ENCODE data around the gene CELF2. TPM values are rescaled to one million over a fixed set of nuclear protein-coding genes. Genes with fewer than 3 reads are reported as not detected.

CELF2 gene
- total RNA-seq, 1 donor from 2014 or later = 11.0 TPM

DNA sequence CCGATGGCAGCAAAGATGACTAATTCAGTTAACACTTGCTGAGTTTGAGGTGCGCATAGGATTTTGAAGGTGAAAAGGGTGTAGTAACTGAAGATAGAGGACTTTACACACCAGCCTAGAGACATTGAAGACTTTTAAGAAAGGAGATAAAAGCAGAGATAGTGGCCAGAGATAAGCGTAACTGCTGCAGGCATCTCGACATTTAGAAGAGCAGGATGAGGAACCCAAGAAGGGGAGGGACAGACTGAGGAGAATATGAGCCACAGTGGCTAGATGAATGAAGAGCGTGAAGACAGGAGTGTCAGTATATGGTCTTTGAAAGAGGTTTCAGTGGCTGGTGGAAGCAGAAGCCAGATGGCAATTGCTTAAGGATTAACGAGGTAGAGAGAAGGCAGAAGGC lies 71.6 kb downstream of the CELF2 start:
- no peak overlapping the region for H3K4me3 ChIP-seq (ENCODE audit: low read depth, low read length)
- no peak for DNase-seq (ENCODE audit: low read depth)
- TF ChIP-seq, protein P1, sequence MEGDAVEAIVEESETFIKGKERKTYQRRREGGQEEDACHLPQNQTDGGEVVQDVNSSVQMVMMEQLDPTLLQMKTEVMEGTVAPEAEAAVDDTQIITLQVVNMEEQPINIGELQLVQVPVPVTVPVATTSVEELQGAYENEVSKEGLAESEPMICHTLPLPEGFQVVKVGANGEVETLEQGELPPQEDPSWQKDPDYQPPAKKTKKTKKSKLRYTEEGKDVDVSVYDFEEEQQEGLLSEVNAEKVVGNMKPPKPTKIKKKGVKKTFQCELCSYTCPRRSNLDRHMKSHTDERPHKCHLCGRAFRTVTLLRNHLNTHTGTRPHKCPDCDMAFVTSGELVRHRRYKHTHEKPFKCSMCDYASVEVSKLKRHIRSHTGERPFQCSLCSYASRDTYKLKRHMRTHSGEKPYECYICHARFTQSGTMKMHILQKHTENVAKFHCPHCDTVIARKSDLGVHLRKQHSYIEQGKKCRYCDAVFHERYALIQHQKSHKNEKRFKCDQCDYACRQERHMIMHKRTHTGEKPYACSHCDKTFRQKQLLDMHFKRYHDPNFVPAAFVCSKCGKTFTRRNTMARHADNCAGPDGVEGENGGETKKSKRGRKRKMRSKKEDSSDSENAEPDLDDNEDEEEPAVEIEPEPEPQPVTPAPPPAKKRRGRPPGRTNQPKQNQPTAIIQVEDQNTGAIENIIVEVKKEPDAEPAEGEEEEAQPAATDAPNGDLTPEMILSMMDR (conservative IDR thresholded peaks at IDR 0.05; ENCODE audit: low read depth, low read length) = no peak

DNA sequence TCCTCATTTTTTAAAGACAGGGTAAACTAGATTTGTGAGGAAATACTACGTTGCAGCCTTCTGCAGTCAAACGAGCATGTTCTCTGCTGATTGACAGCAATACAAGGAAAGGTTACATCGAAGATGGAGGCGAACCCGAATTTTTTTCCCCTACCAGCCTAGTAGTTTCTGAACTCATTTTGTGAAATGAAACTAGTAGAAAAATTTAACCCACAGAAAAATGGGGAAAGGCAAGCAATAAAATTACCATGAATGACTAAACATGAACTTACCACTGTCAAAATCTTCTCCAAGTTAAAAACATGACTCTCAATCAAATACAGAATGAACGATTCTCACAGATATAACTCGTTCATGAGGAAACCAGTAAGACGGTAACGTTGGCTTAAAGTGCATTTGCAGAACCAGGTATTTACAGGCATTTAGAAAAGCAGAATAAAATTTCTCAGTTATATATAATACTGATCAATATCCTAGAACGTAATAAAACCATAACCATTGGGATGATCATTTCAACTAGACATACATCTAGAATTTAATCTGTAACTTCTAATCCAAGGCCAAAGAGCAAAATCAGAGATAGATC lies 73.9 kb downstream of the CELF2 start:
- TF ChIP-seq, protein P1 (conservative IDR thresholded peaks at IDR 0.05; ENCODE audit: low read depth, low read length) = no peak
- no peak overlapping the region for H3K4me3 ChIP-seq (ENCODE audit: low read depth, low read length)
- no peak for DNase-seq (ENCODE audit: low read depth)

DNA sequence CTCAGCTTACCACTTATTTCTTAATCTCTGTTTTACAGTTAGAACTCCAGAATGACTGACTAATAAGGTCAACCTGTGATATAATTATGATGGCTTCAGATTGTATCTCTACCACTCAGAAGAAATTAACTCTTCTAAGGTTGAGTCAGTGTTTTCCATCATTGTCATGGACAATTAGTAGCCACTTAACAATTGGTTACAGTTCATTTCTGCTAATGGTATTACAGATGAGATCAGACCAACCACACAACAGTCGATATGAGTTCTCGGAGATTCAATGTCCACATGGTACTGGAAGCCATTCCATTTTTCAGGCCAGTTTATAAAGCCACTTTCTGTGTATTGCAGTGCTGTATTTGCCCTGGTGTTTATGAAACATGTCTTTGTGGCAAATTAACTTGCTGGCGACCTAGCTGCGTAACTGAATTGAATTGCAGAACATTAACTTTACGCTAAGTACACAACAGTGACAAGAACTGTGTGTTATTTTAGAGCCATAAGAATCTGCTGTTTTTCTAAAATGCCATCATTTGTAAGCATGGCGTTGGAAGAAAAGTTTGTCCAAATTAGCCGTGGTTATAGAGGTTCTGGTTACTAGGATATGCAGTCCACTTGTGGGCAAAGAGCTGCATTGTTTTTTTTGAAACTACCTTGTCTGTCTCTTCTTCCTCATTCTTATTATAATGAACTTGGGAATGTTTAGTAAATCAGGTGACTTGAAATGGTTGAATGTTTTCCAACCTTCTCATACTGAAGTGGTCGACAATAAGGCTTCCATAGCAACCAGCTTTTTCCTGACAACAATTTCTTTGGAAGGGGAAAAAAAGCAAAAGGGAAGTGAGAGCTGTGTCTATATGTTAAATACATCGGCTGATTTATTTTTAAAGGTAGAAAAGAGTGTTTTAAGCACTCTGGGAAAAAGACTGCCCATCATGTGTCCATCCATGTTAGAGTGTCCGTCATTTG lies 76.4 kb downstream of the CELF2 start:
- no peak overlapping the region for H3K4me3 ChIP-seq (ENCODE audit: low read depth, low read length)
- DNase-seq (ENCODE audit: low read depth) = no peak
- TF ChIP-seq, protein P1 (conservative IDR thresholded peaks at IDR 0.05; ENCODE audit: low read depth, low read length) = no peak

DNA sequence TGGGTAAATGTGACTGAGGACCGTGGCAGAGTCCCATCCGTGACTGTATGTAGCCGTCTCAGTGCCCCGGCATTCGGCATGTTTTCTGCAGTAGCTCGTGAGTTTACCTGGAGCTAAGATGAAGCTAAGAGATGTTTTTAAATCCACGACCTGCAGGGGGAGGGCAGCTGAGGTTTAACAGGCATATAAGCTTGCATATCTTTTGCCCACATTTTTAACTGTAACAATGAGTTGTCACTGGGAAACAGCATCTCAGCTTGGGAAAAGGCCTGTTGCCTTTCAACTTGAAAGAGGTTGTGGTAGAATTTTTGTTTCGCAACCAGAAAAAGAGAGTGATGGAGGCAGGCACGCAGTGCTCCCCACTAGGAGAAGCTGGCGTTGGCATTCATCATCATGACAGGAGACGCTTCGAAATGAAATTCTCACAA lies 77.7 kb downstream of the CELF2 start:
- TF ChIP-seq, protein P1 (conservative IDR thresholded peaks at IDR 0.05; ENCODE audit: low read depth, low read length) = no peak
- H3K4me3 ChIP-seq (ENCODE audit: low read depth, low read length) = no peak overlapping the region
- no peak for DNase-seq (ENCODE audit: low read depth)

DNA sequence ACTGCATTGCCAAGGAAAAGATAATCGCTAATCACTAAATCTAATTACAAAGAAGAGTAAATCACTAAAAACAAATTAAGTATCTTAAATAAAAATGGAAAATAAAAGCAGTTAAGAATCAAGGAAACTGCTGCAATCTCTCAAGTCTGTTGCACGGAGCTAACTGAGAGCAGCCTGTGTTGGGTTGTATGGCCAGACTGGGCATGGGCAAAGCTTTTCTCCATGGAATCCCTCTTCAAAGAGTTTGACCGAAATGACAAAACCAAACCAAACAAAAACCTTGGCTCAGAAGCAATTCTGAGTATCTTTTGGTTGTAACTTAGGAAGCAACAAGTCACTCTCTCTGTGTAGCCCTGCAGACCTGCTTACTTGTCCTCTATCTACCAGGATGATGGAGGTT lies 78.8 kb downstream of the CELF2 start:
- TF ChIP-seq, protein P1 (conservative IDR thresholded peaks at IDR 0.05; ENCODE audit: low read depth, low read length) = no peak
- no peak overlapping the region for H3K4me3 ChIP-seq (ENCODE audit: low read depth, low read length)
- DNase-seq (ENCODE audit: low read depth) = no peak

DNA sequence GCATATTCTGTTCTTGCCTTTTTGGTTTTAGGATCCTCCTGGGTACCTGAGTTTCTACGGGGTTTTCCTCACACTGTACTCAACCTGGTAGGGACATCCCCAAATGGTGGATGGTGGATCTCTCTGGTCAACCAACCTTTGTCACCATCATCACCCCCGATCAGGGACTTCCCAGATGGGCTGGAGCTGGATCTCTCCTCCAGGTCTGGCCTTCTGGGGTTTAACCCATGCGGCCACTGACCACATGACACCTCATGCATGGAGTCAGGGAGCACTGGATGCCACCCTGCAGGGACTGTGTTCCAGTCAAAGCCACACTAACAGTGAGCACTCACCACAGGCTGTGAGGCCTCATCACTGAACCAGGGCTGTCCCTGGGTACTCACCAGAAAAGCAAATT lies 80.0 kb downstream of the CELF2 start:
- DNase-seq (ENCODE audit: low read depth) = no peak
- TF ChIP-seq, protein P1 (conservative IDR thresholded peaks at IDR 0.05; ENCODE audit: low read depth, low read length) = no peak

More for the DNA sequence above, 80.0 kb downstream of the CELF2 start:
- H3K4me3 ChIP-seq (ENCODE audit: low read depth, low read length) = no peak overlapping the region

Measured in epithelial cell of proximal tubule (primary cell).